ENCODE measurements around the gene ARSA. TPM values are rescaled to one million over a fixed set of nuclear protein-coding genes. Genes with fewer than 3 reads are reported as not detected.
A peak's percentile ranks its signal among the peaks of the same experiment; 100 is the strongest.

Gene ARSA
- total and polyA plus RNA-seq, 2 of the 13 experiments (the other 11 are each of a cell fraction or from before 2014, with no cell fraction given) = 9.0 to 11.5 TPM

DNA sequence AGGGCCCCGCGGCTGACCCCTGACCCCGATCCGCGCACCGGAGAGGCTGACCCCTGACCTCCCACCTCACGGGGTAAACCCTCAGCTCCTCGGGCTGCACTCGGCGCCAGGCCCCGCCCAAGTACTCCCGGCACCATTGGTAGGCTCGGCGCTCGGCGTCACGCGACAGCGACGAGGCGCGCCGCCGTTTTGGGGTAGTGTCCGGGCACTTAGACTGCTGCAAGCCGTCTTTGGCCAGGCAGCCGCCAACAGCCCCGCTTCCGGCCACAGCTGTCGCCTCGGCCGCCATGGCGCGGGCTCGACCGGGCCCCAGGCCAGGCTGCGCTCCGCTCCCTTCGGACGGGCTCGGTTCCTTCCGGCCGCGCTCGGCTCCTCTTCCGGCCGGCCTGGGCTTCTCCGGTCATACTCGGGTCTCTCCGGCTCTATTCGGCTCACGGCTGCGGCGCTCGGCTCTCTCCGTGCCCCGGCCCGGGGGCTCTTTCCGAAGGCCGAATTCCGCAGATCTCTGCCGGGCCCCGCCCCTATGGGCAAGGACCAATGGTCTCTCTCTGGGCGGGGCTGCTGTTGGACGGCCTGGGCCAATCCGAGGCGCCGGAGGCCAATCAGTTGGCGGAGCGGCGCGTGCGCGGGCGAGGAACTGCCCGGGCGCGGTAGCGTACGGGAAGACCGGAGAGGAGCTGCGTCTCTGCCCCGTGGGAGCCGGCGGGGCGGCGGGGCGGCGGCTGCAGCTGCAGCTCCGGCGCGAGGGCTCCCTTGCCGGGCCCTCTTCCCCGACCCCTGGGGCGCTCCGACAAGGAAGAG lies 45.3 kb downstream of the ARSA start, which contains the start of gene CHKB (continued):
- TF ChIP-seq HOXA7 (CRISPR knock-in tag; IDR thresholded peaks at IDR 0.05) = no peak
- TF ChIP-seq PAX8 (CRISPR knock-in tag; IDR thresholded peaks at IDR 0.05; ENCODE audit: borderline replicate concordance) = peak; percentile 38; the same call in 1 of the 2 replicates
- no peak for TF ChIP-seq ZNF180 (CRISPR knock-in tag; IDR thresholded peaks at IDR 0.05; ENCODE audit: borderline replicate concordance, low read depth)
- no peak for TF ChIP-seq RARG (CRISPR knock-in tag; IDR thresholded peaks at IDR 0.05; ENCODE audit: low read depth)
- TF ChIP-seq, protein P1, sequence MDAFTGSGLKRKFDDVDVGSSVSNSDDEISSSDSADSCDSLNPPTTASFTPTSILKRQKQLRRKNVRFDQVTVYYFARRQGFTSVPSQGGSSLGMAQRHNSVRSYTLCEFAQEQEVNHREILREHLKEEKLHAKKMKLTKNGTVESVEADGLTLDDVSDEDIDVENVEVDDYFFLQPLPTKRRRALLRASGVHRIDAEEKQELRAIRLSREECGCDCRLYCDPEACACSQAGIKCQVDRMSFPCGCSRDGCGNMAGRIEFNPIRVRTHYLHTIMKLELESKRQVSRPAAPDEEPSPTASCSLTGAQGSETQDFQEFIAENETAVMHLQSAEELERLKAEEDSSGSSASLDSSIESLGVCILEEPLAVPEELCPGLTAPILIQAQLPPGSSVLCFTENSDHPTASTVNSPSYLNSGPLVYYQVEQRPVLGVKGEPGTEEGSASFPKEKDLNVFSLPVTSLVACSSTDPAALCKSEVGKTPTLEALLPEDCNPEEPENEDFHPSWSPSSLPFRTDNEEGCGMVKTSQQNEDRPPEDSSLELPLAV (CRISPR knock-in tag; conservative IDR thresholded peaks at IDR 0.05; ENCODE audit: low read depth) = no peak
- TF ChIP-seq HMG20B (CRISPR knock-in tag; conservative IDR thresholded peaks at IDR 0.05) = no peak
- TF ChIP-seq NR2F1 (CRISPR knock-in tag; IDR thresholded peaks at IDR 0.05) = peak; percentile 84 to 90
- peak; percentile 92 for TF ChIP-seq ZNF501 (CRISPR knock-in tag; IDR thresholded peaks at IDR 0.05)
- TF ChIP-seq REL (CRISPR knock-in tag; conservative IDR thresholded peaks at IDR 0.05) = 0 out of 2 replicates have a peak, but pooled peaks have one; percentile 67
- TF ChIP-seq, protein P2, sequence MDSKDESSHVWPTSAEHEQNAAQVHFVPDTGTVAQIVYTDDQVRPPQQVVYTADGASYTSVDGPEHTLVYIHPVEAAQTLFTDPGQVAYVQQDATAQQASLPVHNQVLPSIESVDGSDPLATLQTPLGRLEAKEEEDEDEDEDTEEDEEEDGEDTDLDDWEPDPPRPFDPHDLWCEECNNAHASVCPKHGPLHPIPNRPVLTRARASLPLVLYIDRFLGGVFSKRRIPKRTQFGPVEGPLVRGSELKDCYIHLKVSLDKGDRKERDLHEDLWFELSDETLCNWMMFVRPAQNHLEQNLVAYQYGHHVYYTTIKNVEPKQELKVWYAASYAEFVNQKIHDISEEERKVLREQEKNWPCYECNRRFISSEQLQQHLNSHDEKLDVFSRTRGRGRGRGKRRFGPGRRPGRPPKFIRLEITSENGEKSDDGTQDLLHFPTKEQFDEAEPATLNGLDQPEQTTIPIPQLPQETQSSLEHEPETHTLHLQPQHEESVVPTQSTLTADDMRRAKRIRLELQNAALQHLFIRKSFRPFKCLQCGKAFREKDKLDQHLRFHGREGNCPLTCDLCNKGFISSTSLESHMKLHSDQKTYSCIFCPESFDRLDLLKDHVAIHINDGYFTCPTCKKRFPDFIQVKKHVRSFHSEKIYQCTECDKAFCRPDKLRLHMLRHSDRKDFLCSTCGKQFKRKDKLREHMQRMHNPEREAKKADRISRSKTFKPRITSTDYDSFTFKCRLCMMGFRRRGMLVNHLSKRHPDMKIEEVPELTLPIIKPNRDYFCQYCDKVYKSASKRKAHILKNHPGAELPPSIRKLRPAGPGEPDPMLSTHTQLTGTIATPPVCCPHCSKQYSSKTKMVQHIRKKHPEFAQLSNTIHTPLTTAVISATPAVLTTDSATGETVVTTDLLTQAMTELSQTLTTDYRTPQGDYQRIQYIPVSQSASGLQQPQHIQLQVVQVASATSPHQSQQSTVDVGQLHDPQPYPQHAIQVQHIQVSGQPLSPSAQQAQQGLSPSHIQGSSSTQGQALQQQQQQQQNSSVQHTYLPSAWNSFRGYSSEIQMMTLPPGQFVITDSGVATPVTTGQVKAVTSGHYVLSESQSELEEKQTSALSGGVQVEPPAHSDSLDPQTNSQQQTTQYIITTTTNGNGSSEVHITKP (CRISPR knock-in tag; IDR thresholded peaks at IDR 0.05; ENCODE audit: low read depth) = no peak
- TF ChIP-seq, protein P3, sequence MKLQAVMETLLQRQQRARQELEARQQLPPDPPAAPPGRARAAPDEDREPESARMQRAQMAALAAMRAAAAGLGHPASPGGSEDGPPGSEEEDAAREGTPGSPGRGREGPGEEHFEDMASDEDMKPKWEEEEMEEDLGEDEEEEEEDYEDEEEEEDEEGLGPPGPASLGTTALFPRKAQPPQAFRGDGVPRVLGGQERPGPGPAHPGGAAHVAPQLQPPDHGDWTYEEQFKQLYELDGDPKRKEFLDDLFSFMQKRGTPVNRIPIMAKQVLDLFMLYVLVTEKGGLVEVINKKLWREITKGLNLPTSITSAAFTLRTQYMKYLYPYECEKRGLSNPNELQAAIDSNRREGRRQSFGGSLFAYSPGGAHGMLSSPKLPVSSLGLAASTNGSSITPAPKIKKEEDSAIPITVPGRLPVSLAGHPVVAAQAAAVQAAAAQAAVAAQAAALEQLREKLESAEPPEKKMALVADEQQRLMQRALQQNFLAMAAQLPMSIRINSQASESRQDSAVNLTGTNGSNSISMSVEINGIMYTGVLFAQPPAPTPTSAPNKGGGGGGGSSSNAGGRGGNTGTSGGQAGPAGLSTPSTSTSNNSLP (IDR thresholded peaks at IDR 0.05; ENCODE audit: low read depth, low read length) = no peak
- no peak for TF ChIP-seq CHD2 (IDR thresholded peaks at IDR 0.05; ENCODE audit: low read depth, low read length)
- TF ChIP-seq STAG1 (CRISPR knock-in tag; IDR thresholded peaks at IDR 0.05) = no peak
- TF ChIP-seq, protein P4, sequence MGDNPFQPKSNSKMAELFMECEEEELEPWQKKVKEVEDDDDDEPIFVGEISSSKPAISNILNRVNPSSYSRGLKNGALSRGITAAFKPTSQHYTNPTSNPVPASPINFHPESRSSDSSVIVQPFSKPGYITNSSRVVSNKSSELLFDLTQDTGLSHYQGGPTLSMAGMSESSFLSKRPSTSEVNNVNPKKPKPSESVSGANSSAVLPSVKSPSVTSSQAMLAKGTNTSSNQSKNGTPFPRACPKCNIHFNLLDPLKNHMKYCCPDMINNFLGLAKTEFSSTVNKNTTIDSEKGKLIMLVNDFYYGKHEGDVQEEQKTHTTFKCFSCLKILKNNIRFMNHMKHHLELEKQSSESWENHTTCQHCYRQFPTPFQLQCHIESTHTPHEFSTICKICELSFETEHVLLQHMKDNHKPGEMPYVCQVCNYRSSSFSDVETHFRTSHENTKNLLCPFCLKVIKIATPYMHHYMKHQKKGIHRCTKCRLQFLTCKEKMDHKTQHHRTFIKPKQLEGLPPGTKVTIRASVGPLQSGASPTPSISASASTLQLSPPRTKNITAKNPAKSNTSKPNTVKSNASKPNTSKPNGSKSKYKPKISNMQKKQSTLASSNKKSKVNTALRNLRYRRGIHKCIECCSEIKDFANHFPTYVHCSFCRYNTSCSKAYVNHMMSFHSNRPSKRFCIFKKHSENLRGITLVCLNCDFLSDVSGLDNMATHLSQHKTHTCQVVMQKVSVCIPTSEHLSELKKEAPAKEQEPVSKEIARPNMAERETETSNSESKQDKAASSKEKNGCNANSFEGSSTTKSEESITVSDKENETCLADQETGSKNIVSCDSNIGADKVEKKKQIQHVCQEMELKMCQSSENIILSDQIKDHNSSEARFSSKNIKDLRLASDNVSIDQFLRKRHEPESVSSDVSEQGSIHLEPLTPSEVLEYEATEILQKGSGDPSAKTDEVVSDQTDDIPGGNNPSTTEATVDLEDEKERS (CRISPR knock-in tag; IDR thresholded peaks at IDR 0.05) = no peak
- TF ChIP-seq, protein P5, sequence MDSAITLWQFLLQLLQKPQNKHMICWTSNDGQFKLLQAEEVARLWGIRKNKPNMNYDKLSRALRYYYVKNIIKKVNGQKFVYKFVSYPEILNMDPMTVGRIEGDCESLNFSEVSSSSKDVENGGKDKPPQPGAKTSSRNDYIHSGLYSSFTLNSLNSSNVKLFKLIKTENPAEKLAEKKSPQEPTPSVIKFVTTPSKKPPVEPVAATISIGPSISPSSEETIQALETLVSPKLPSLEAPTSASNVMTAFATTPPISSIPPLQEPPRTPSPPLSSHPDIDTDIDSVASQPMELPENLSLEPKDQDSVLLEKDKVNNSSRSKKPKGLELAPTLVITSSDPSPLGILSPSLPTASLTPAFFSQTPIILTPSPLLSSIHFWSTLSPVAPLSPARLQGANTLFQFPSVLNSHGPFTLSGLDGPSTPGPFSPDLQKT (CRISPR knock-in tag; IDR thresholded peaks at IDR 0.05; ENCODE audit: borderline replicate concordance) = peak; percentile 88; the same call in 1 of the 2 replicates
- no peak for TF ChIP-seq LCORL (IDR thresholded peaks at IDR 0.05)
- peak; percentile 60; the same call in 1 of the 2 replicates for TF ChIP-seq LCORL (CRISPR knock-in tag; IDR thresholded peaks at IDR 0.05)

Data from HepG2 (cell line).